DMS79 (cell line): ENCODE measurements around the gene SLC44A3.
"Not testable (repeated sequence)": the region's sequence is repeated elsewhere in the genome, so short reads cannot be mapped to it uniquely, and the experiment has no call there.

Source experiments
- DNase-seq: peaks from one replicate; lab custom pipeline; 2025; lab: John Stamatoyannopoulos, UW

The SLC44A3 gene

DNA sequence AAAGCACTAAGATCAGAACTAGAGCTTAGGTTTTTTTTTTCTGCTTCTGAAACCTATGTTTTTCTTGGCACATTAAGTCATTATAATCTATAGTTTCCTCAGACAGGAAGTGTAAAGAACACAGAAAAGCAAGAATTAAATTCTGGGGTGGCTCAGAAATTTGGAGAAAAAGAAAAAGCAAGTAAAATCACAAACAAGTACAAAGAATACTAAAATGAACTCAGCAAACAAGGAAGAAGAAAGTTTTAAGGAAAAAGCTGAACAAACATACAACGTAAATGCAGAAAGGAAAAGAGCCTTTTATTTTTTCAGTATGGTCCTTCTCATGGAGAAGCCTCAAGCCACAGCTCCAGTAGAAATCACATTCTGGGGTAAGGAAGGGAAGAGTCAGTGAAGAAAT lies 115.3 kb downstream of the SLC44A3 start:
- no peak for DNase-seq

DNA sequence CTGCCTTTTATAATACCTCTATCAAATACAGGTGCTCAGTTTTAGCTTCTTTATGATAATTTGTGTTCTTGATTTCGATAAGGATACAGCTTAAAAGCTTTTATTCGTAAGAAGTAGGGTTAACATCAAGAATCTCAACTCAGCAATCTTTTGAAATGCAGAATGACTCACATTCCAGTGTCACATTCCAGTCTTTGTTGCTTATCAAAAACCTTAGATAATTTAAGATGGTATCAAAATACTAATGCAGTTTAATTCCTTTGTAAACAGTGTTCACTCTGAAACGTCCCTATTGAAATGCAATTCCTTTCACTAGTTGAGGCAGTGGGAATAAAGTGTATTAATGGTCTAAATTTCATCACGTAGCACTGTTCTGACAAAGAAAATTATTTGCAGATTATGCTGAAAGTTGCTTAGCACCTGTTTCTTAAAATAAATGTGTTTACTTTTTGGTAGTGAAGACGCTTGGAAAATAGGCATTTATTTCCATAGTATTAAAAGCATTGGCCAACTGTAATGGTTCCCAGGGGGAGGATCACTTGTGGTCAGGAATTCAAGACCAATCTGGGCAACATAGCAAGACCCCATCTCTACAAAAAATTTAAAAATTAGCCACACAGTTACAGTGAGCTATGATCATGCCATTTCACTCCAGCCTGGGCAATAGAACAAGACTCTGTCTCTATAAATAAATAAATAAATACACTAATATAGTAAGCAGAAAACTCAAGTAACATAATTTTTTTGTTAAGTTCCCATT lies 116.9 kb downstream of the SLC44A3 start:
- no peak for DNase-seq

DNA sequence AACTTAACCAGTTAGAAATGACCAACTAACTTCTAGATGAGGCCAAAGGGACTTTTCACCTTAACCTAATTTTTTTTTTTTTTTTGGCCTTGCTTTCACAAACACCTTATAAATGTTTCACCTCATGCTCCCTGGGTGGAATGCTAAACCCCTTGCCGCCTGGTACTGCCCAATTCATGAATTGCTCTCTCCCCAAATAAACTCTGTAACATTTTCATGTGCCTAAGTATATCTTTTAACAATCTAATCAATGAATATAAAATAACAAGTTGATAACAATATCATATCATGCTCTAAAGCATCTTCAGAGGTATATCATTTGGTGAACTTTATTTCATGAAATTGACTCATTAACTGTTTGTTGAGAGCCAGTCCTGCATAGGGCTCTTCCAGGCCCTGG lies 117.7 kb downstream of the SLC44A3 start:
- DNase-seq = no peak

DNA sequence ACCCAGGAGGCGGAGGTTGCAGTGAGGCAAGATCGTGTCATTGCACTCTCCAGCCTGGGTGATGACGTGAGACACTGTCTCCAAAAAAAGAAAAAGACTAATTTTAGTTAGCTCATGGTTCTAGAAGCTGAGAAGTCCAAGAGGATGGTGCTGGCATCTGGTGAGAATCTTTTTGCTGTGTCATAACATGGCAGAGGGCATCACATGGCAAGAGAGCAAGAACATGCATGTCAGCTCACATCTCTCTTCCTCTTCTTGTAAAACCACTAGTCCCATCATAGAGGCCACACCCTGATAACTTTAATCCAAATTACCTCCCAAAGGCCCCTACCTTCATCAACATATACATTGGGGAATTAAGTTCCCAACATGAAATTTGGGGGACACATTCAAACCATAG lies 120.6 kb downstream of the SLC44A3 start:
- DNase-seq = no peak

DNA sequence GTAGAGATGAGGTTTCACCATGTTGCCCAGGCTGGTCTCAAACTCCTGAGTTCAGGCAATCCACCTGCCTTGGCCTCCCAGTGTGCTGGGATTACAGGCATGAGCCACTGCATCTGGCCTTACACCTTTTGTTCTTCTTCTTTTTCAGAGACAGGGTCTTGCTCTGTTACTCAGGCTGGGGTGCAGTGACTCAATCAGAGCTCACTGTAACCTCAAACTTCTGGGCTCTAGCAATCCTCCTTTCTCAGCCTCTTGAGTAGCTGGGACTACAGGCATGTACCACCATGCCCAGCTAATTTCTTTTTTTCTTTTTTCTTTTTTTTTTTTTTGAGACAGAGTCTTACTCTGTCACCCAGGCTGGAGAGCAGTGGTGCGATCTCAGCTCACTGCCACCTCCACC lies 121.3 kb downstream of the SLC44A3 start:
- DNase-seq = not testable (repeated sequence)

DNA sequence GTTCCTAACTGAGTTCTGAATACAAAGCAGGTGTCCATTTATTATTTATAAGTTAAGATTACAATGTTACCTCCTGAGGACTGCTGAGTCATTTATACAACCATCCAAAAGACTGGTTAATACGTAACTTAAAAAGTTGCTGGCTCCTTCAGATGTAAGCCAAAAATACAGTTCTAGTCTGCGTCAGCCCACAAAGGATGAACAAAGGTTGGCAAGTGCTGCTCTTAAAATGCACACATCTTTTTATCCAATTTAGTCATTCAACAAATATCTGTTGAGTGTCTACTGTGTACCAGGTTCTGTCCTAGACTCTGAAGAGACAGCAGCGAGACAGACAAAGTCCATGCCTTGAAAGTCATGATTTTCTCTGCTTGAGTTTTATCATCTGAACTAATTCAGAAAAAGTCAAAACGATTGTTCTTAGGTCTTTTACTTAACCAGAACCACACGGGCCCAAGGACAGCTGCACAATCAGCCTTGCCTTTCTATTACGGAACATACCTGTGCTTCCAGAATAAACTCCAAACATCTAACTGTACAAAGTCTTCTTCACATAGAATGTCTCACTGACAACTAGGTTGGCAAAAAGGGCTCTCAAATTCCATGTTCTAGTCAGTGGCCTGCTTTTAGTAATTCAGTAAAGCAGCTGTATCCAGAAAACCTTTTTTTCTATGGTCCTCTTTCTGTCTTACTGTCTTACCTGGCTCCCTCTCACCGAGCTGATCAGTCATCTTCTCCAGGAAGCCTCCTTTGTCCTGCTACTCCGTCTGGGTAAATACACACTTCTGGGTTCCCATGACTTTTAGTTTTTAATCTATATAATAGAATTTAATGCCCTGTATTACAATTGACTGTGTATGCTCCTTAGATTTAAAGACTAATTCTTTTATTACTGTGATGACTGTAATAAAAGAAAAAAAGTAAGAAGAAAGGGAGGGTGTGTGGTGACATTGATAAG lies 122.3 kb downstream of the SLC44A3 start:
- DNase-seq = no peak
